Activated CD4-positive, alpha-beta memory T cell treated with anti-CD3 and anti-CD28 coated beads for 36 hours (primary cell): ENCODE data around the gene OR52N2. TPM values are rescaled to one million over a fixed set of nuclear protein-coding genes. Genes with fewer than 3 reads are reported as not detected.
A peak's percentile ranks its signal among the peaks of the same experiment; 100 is the strongest.

Experiments used
- CTCF ChIA-PET: fragments of 350-600 bp; sonication (Branson Sonifier 250); formaldehyde crosslinking; loops from one replicate; lab custom pipeline; 2021; ENCODE audit warnings: antibody characterized with exemption, inconsistent platforms; lab: Charles Lee
- POLR2A ChIA-PET: fragments of 350-600 bp; sonication (Branson Sonifier 250); formaldehyde crosslinking; loops from one replicate; lab custom pipeline; 2021; ENCODE audit warnings: antibody characterized with exemption; lab: Charles Lee
- DNase-seq: peaks from one replicate; pipeline ENCODE4 v3.0.0-alpha.2; 2020
- H3K27ac Mint-ChIP-seq: one replicate; pipeline ENCODE4 v1.8.0; 2021; ENCODE audit warnings: mixed read lengths
- H3K27me3 Mint-ChIP-seq: one replicate; pipeline ENCODE4 v1.8.0; 2021; ENCODE audit warnings: mixed read lengths
- H3K36me3 Mint-ChIP-seq: one replicate; pipeline ENCODE4 v1.8.0; 2021; ENCODE audit warnings: mixed read lengths
- H3K4me1 Mint-ChIP-seq: one replicate; pipeline ENCODE4 v1.8.0; 2021; ENCODE audit warnings: low read depth, mixed read lengths
- H3K4me3 Mint-ChIP-seq: one replicate; pipeline ENCODE4 v1.8.0; 2021; ENCODE audit warnings: mild to moderate bottlenecking, mixed read lengths
- H3K9me3 Mint-ChIP-seq: one replicate; pipeline ENCODE4 v1.8.0; 2021; ENCODE audit warnings: mixed read lengths
- intact Hi-C: fragments of 100-400 bp; cut with micrococcal nuclease; formaldehyde crosslinking; loops from one replicate; pipeline ENCODE4 v1.15.1; 2023
- total RNA-seq, 2 experiments: library from RNA; stranded (reverse); gene quantifications; one replicate each; pipeline ENCODE4 v1.2.3, GENCODE V29; 2021

Gene OR52N2
- not detected for total RNA-seq

- Mint-ChIP-seq H3K4me1 (peaks cover 5% of the 10 kb centered on the region), H3K4me3 (peak within 1 kb of the TSS; percentile 85), H3K36me3 (no peaks in the 10 kb centered on the region), H3K27ac (peak within 1 kb of the TSS; percentile 49), H3K9me3 (peaks cover 6% of the 10 kb centered on the region), H3K27me3 (peaks cover 8% of the 10 kb centered on the region)
- intact Hi-C loops = loop anchor here (1.0 to 5.0 kb wide), 6 partner anchors 84 to 684 kb away; partner anchors contain the start of gene OR52E5
- CTCF ChIA-PET = interaction anchor here (0.6 to 2.7 kb wide), 8 partner anchors 16 to 334 kb away, joined by 3 to 18 read pairs (median 4); partner anchors contain the start of gene TRIM5
- DNase-seq = peak; percentile 82
- POLR2A ChIA-PET = interaction anchor here (1.0 kb wide), 1 partner anchor 124 kb away, joined by 4 read pairs; the partner anchor contains the start of gene TRIM5
Observed at GRCh38 chr11:5808500-5809121, at the start of gene OR52N2. Gene OR52N2 (plus strand): TSS chr11:5808924. CDS start chr11:5820336, 11,412 bp downstream.

GRCh38 chr11:5767056-5767455 is 41.7 kb upstream of the OR52N2 start:
- Mint-ChIP-seq H3K4me1 (no peaks in the 10 kb centered on the region), H3K27me3 (no peaks in the 10 kb centered on the region), H3K27ac (no peak overlapping the region), H3K4me3 (no peak overlapping the region), H3K36me3 (no peaks in the 10 kb centered on the region), H3K9me3 (no peaks in the 10 kb centered on the region)
- intact Hi-C loops = no loop called here
- POLR2A ChIA-PET = no interaction called here
- no peak for DNase-seq
- CTCF ChIA-PET = no interaction called here

GRCh38 chr11:5783255-5783654 is 25.5 kb upstream of the OR52N2 start, which contains the start of gene OR52N5:
Gene OR52N5 (minus strand): TSS chr11:5783355. CDS start chr11:5778634, 4,721 bp downstream.
- no peak within 1 kb of the TSS for H3K4me3 Mint-ChIP-seq
- no peak for DNase-seq
- H3K27ac Mint-ChIP-seq = no peak within 1 kb of the TSS
- no peaks in the 10 kb centered on the region for H3K9me3 Mint-ChIP-seq
- H3K27me3 Mint-ChIP-seq = peaks cover 9% of the 10 kb centered on the region
- H3K4me1 Mint-ChIP-seq = peaks cover 4% of the 10 kb centered on the region
- ChIA-PET CTCF (no interaction called here), POLR2A (no interaction called here)
- intact Hi-C loops = no loop called here
- H3K36me3 Mint-ChIP-seq = peaks cover 1% of the 10 kb centered on the region

GRCh38 chr11:5791165-5791564 is 17.6 kb upstream of the OR52N2 start, which contains the start of gene OR52N1:
Gene OR52N1 (minus strand): TSS chr11:5791265. CDS start chr11:5788816, 2,449 bp downstream.
- Mint-ChIP-seq H3K27ac (no peak within 1 kb of the TSS), H3K27me3 (peaks cover 5% of the 10 kb centered on the region), H3K4me1 (no peaks in the 10 kb centered on the region), H3K4me3 (no peak within 1 kb of the TSS), H3K36me3 (no peaks in the 10 kb centered on the region), H3K9me3 (no peaks in the 10 kb centered on the region)
- ChIA-PET CTCF (no interaction called here), POLR2A (no interaction called here)
- intact Hi-C loops = no loop called here
- DNase-seq = no peak

- Mint-ChIP-seq H3K4me1 (no peaks in the 10 kb centered on the region), H3K27me3 (peaks cover 13% of the 10 kb centered on the region), H3K27ac (no peak overlapping the region), H3K9me3 (no peaks in the 10 kb centered on the region), H3K36me3 (no peaks in the 10 kb centered on the region), H3K4me3 (no peak overlapping the region)
- ChIA-PET POLR2A (interaction anchor here (0.6 kb wide), 1 partner anchor 36 kb away, joined by 3 read pairs; a partner anchor contains a TSS), CTCF (interaction anchor here (0.6 to 0.7 kb wide), 2 partner anchors 190 to 1337 kb away, joined by 3 to 4 read pairs; no protein-coding TSS in a partner anchor)
- DNase-seq = no peak
- intact Hi-C loops = no loop called here
Observed at GRCh38 chr11:5796541-5796940, 12.2 kb upstream of the OR52N2 start.

GRCh38 chr11:5803982-5804381 is 4.7 kb upstream of the OR52N2 start:
- ChIA-PET POLR2A (no interaction called here), CTCF (no interaction called here)
- intact Hi-C loops = no loop called here
- Mint-ChIP-seq H3K4me1 (peaks cover under 1% of the 10 kb centered on the region), H3K27me3 (peaks cover 2% of the 10 kb centered on the region), H3K36me3 (no peaks in the 10 kb centered on the region), H3K27ac (no peak overlapping the region), H3K4me3 (no peak overlapping the region), H3K9me3 (peaks cover 6% of the 10 kb centered on the region)
- DNase-seq = no peak

GRCh38 chr11:5807580-5807979 is 1.1 kb upstream of the OR52N2 start:
- peaks cover 6% of the 10 kb centered on the region for H3K9me3 Mint-ChIP-seq
- ChIA-PET POLR2A (no interaction called here), CTCF (interaction anchor here (0.6 to 1.6 kb wide), 10 partner anchors 11 to 1171 kb away, joined by 3 to 9 read pairs (median 4); partner anchors contain the start of genes OR51D1, TRIM5 and TRIM6)
- peaks cover 8% of the 10 kb centered on the region for H3K27me3 Mint-ChIP-seq
- intact Hi-C loops = loop anchor here (5.0 kb wide), 1 partner anchor 85 kb away; the partner anchor contains the start of gene OR52E5
- no peak for DNase-seq
- H3K4me3 Mint-ChIP-seq = no peak overlapping the region
- peaks cover 5% of the 10 kb centered on the region for H3K4me1 Mint-ChIP-seq
- no peaks in the 10 kb centered on the region for H3K36me3 Mint-ChIP-seq
- no peak overlapping the region for H3K27ac Mint-ChIP-seq

- POLR2A ChIA-PET = interaction anchor here (1.0 kb wide), 1 partner anchor 124 kb away, joined by 4 read pairs; the partner anchor contains the start of gene TRIM5
- Mint-ChIP-seq H3K4me3 (peak overlapping the region; percentile 85), H3K9me3 (peaks cover 5% of the 10 kb centered on the region), H3K27me3 (peaks cover 8% of the 10 kb centered on the region), H3K4me1 (peaks cover 5% of the 10 kb centered on the region), H3K36me3 (no peaks in the 10 kb centered on the region), H3K27ac (peak overlapping the region; percentile 49)
- DNase-seq = peak; percentile 33
- CTCF ChIA-PET = interaction anchor here (0.6 to 2.7 kb wide), 12 partner anchors 9 to 638 kb away, joined by 3 to 18 read pairs (median 3); partner anchors contain the start of gene TRIM5
- intact Hi-C loops = loop anchor here (5.0 kb wide), 1 partner anchor 83 kb away; the partner anchor contains the start of gene OR52E5
Observed at GRCh38 chr11:5809122-5809519, 397 bp downstream of the OR52N2 start.

GRCh38 chr11:5809905-5810795 is 1.4 kb downstream of the OR52N2 start:
- intact Hi-C loops = loop anchor here (5.0 to 10.0 kb wide), 2 partner anchors 82 to 545 kb away; partner anchors contain the start of gene OR52E5
- CTCF ChIA-PET = interaction anchor here (0.5 to 2.7 kb wide), 9 partner anchors 8 to 686 kb away, joined by 3 to 18 read pairs (median 3); no protein-coding TSS in a partner anchor
- Mint-ChIP-seq H3K4me1 (peaks cover 5% of the 10 kb centered on the region), H3K4me3 (no peak overlapping the region), H3K27me3 (peaks cover 8% of the 10 kb centered on the region), H3K9me3 (no peaks in the 10 kb centered on the region), H3K36me3 (no peaks in the 10 kb centered on the region), H3K27ac (no peak overlapping the region)
- no peak for DNase-seq
- POLR2A ChIA-PET = no interaction called here

GRCh38 chr11:5815534-5815933 is 6.8 kb downstream of the OR52N2 start:
- Mint-ChIP-seq H3K9me3 (no peaks in the 10 kb centered on the region), H3K4me3 (no peak overlapping the region), H3K27ac (no peak overlapping the region), H3K4me1 (peaks cover 8% of the 10 kb centered on the region), H3K27me3 (no peaks in the 10 kb centered on the region), H3K36me3 (no peaks in the 10 kb centered on the region)
- no peak for DNase-seq
- ChIA-PET POLR2A (no interaction called here), CTCF (no interaction called here)
- intact Hi-C loops = loop anchor here (10.0 kb wide), 1 partner anchor 539 kb away; no protein-coding TSS in a partner anchor

- no peaks in the 10 kb centered on the region for H3K27me3 Mint-ChIP-seq
- intact Hi-C loops = loop anchor here (10.0 kb wide), 1 partner anchor 536 kb away; no protein-coding TSS in a partner anchor
- peaks cover 8% of the 10 kb centered on the region for H3K4me1 Mint-ChIP-seq
- peak overlapping the region; percentile 39 for H3K4me3 Mint-ChIP-seq
- H3K9me3 Mint-ChIP-seq = no peaks in the 10 kb centered on the region
- CTCF ChIA-PET = interaction anchor here (1.1 to 1.2 kb wide), 2 partner anchors 9 to 11 kb away, joined by 3 read pairs; no protein-coding TSS in a partner anchor
- H3K27ac Mint-ChIP-seq = no peak overlapping the region
- H3K36me3 Mint-ChIP-seq = no peaks in the 10 kb centered on the region
- no peak for DNase-seq
- POLR2A ChIA-PET = no interaction called here
Observed at GRCh38 chr11:5818245-5818886, 9.6 kb downstream of the OR52N2 start.
